SK-N-MC (cell line): ENCODE results near the gene TAC3.
"Not testable (repeated sequence)": the region's sequence is repeated elsewhere in the genome, so short reads cannot be mapped to it uniquely, and the experiment has no call there.

ENCODE experiments used
- DNase-seq: peaks from one replicate; pipeline ENCODE4 v3.0.0-alpha.2; 2011; ENCODE audit warnings: low read depth, low spot score
- H3K27ac ChIP-seq: fragments of 200-600 bp; sonication (generic); 2 replicates; pipeline ENCODE4 v1.5.1; 2016; ENCODE audit warnings: mixed run types
- H3K36me3 ChIP-seq: fragments of 200-600 bp; sonication (generic); 2 replicates; pipeline ENCODE4 v1.6.1; 2017; ENCODE audit warnings: antibody characterized with exemption, low read length, mixed read lengths; ENCODE audit not compliant: insufficient read depth
- H3K4me3 ChIP-seq: fragments of 200-600 bp; sonication (generic); 2 replicates; pipeline ENCODE4 v1.5.1; 2016
- H3K9ac ChIP-seq: fragments of 200-600 bp; sonication (generic); 2 replicates; pipeline ENCODE4 v1.8.0; 2017; ENCODE audit warnings: mixed run types, mixed read lengths; ENCODE audit not compliant: insufficient read length
- H3K9me3 ChIP-seq: fragments of 200-600 bp; sonication (generic); 2 replicates; pipeline ENCODE4 v1.6.1; 2017; ENCODE audit warnings: low read depth, mild to moderate bottlenecking, antibody characterized with exemption, low read length, moderate library complexity, mixed read lengths
- EZH2 ChIP-seq: fragments of 200-600 bp; sonication (generic); IDR thresholded peaks from one replicate; pipeline ENCODE4 v1.6.1; 2017; ENCODE audit warnings: antibody characterized with exemption
- FOXP2 ChIP-seq: optimal IDR thresholded peaks from 2 replicates; pipeline ENCODE3; 2011; ENCODE audit warnings: mild to moderate bottlenecking, moderate library complexity; ENCODE audit not compliant: insufficient read depth; ENCODE audit errors: extremely low read length, control extremely low read depth
- POLR2AphosphoS5 ChIP-seq: IDR thresholded peaks from 2 replicates; pipeline ENCODE4 v1.6.1; 2012; ENCODE audit warnings: mild to moderate bottlenecking, low read depth, low read length, borderline replicate concordance

TAC3 gene

GRCh38 chr12:57016348-57016747, at the start of gene TAC3:
Gene TAC3 (minus strand): TSS chr12:57016529. CDS start chr12:57015797, 732 bp downstream.
- DNase-seq: no peak
- Histone ChIP-seq H3K9ac (no peak within 1 kb of the TSS), H3K36me3 (no peaks in the 10 kb centered on the region), H3K9me3 (no peaks in the 10 kb centered on the region), H3K27ac (no peak within 1 kb of the TSS), H3K4me3 (no peak within 1 kb of the TSS)
- no peak for TF ChIP-seq POLR2AphosphoS5
- no peak for TF ChIP-seq EZH2
- no peak for TF ChIP-seq FOXP2

GRCh38 chr12:57063991-57064685, 47.8 kb upstream of the TAC3 start:
- DNase-seq: no peak
- TF ChIP-seq POLR2AphosphoS5 (no peak), FOXP2 (no peak)
- H3K9me3 ChIP-seq: no peaks in the 10 kb centered on the region
- H3K36me3 ChIP-seq: peaks cover 52% of the 10 kb centered on the region
- H3K9ac ChIP-seq: peak overlapping the region; percentile 60
- peak overlapping the region; percentile 83 for H3K27ac ChIP-seq
- peak overlapping the region; percentile 54 for H3K4me3 ChIP-seq

GRCh38 chr12:57058454-57058853, 42.1 kb upstream of the TAC3 start:
- DNase-seq: no peak
- no peak overlapping the region for H3K4me3 ChIP-seq
- no peak overlapping the region for H3K27ac ChIP-seq
- no peak for TF ChIP-seq FOXP2
- TF ChIP-seq POLR2AphosphoS5: no peak
- TF ChIP-seq EZH2: no peak
- H3K36me3 ChIP-seq: peaks cover 64% of the 10 kb centered on the region
- H3K9me3 ChIP-seq: no peaks in the 10 kb centered on the region
- H3K9ac ChIP-seq: no peak overlapping the region

GRCh38 chr12:57057067-57057751, 40.9 kb upstream of the TAC3 start:
- H3K36me3 ChIP-seq: peaks cover 54% of the 10 kb centered on the region

GRCh38 chr12:57055824-57056223, 39.5 kb upstream of the TAC3 start:
- Histone ChIP-seq H3K36me3 (peaks cover 47% of the 10 kb centered on the region), H3K9me3 (no peaks in the 10 kb centered on the region), H3K27ac (0 out of 2 replicates have a peak overlapping the region, but pooled peaks have one; percentile 19), H3K4me3 (no peak overlapping the region), H3K9ac (no peak overlapping the region)
- TF ChIP-seq POLR2AphosphoS5 (no peak), FOXP2 (no peak), EZH2 (no peak)
- DNase-seq: no peak

More at GRCh38 chr12:57057067-57057751, 40.9 kb upstream of the TAC3 start:
- no peak for TF ChIP-seq POLR2AphosphoS5
- TF ChIP-seq FOXP2: no peak
- TF ChIP-seq EZH2: no peak
- H3K4me3 ChIP-seq: no peak overlapping the region
- DNase-seq: no peak
- no peaks in the 10 kb centered on the region for H3K9me3 ChIP-seq
- H3K27ac ChIP-seq: no peak overlapping the region
- no peak overlapping the region for H3K9ac ChIP-seq

GRCh38 chr12:57053901-57054300, 37.6 kb upstream of the TAC3 start:
- not testable (repeated sequence) for DNase-seq, H3K27ac ChIP-seq, H3K4me3 ChIP-seq, H3K9me3 ChIP-seq, H3K9ac ChIP-seq
- peaks cover 28% of the 10 kb centered on the region for H3K36me3 ChIP-seq

- H3K4me3 ChIP-seq, H3K9me3 ChIP-seq, DNase-seq, H3K9ac ChIP-seq, H3K27ac ChIP-seq: not testable (repeated sequence)
- peaks cover 21% of the 10 kb centered on the region for H3K36me3 ChIP-seq
Observed at GRCh38 chr12:57053146-57053545, 36.8 kb upstream of the TAC3 start.

- no peak overlapping the region for H3K9ac ChIP-seq
- no peak overlapping the region for H3K4me3 ChIP-seq
- DNase-seq: no peak
- TF ChIP-seq EZH2 (no peak), FOXP2 (no peak), POLR2AphosphoS5 (no peak)
- H3K36me3 ChIP-seq: peaks cover 5% of the 10 kb centered on the region; the same call in 1 of the 2 replicates
- H3K9me3 ChIP-seq: no peaks in the 10 kb centered on the region
- no peak overlapping the region for H3K27ac ChIP-seq
Observed at GRCh38 chr12:57051011-57051410, 34.7 kb upstream of the TAC3 start.

- no peak within 1 kb of the TSS for H3K9ac ChIP-seq
- H3K36me3 ChIP-seq: peaks cover 5% of the 10 kb centered on the region; the same call in 1 of the 2 replicates
- no peak within 1 kb of the TSS for H3K4me3 ChIP-seq
- DNase-seq: no peak
- TF ChIP-seq POLR2AphosphoS5 (no peak), FOXP2 (no peak), EZH2 (no peak)
- no peaks in the 10 kb centered on the region for H3K9me3 ChIP-seq
- no peak within 1 kb of the TSS for H3K27ac ChIP-seq
Observed at GRCh38 chr12:57049890-57050289, 33.6 kb upstream of the TAC3 start, which contains the start of gene MYO1A. Gene MYO1A (minus strand): TSS chr12:57050129. CDS start chr12:57048323, 1,806 bp downstream.
